HPDE6-E6E7 (cell line): ENCODE data around the gene HOXC5.
A peak's percentile ranks its signal among the peaks of the same experiment; 100 is the strongest.

ENCODE experiments used
- DNase-seq: peaks from one replicate; pipeline ENCODE4 v3.0.0; 2011; ENCODE audit warnings: missing footprints; ENCODE audit errors: extremely low spot score

Gene HOXC5

GRCh38 chr12:53995378-53996239 lies 37.2 kb upstream of the HOXC5 start:
- no peak for DNase-seq

DNA sequence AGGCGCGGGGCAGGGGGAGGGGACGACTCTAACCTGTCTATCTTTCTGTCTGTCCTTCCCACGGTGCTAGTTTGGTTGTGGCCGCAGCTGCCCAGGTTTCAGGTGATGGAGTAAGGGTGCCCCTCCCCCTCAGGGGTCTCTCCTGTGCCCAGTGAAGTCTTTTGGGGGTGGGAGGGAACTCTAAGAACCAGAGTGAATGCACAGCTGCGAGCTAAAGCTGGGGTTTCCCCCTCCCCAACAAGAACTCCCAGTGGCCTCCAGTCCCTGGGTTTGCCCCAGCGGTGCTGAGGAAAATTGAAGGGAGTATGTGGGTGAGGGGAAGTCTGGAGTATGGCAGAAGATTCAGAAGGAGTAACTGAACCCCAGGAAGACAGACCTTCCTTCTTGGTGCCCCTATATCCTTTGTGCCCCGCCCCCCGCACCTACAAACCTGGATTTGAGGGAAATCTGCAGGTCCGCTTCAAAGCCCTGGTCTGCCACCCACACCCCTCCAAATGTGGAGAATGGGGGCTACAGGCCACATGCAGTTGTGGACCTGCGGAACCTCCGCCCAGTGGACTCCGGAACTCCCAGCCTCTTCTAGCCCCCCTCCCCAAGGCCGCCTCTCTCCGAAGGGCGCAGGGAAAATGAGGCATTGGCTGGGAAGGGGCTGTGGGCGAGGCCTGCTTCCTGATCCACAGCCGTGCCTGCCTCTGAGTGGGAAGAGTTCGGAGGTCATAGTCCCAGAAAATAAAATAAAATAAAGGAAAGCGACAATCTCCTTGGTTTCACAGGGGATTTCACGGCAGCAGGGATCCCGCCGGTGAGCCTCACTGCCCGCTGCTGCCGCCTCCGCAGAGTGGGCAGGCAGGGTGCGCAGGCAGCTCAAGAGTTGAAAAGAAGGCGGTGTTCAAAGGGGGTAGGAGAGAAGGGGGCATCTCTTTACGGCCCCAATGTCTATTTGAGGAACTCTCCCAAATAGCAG lies 36.3 kb upstream of the HOXC5 start:
- no peak for DNase-seq

- no peak for DNase-seq
These were observed 35.4 kb upstream of the HOXC5 start for GRCh38 chr12:53997204-53998109.

DNA sequence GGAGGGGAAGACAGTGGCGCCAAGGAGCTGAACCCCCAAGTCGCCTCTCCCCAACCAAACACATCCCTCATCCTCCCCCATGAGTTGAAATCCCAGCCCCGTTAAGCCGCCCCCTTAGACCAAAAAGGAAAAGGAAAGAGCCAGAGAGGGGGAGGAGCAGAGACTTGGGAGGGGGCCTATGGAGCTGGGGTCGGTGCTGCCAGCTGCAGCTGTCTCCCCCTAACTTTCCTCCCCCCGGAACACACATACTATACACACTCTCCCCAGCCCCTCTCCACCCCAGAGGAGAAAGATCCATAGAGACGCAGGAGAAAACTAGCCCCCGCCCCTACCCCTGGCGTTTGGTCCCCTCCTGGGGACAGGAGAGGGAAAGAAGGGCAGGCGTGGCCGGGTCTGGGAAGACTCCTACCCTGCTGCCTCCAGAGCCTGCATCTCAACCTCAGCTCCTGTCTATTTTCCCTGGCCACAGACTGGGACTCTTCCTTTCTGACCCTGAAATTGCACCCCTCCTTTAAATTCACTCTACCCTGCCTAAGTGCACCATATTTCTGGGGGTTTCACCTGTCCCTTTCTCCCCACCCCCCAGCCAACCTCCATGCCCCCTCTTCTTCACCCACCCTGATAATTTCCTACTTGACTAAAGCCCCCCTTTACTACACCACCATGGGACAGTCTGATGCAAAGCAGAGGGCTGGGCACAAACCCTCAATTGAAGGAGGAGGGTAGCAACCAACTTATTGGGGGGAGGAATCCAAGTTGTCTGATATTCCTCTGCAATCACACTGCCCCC lies 34.5 kb upstream of the HOXC5 start:
- no peak for DNase-seq

DNA sequence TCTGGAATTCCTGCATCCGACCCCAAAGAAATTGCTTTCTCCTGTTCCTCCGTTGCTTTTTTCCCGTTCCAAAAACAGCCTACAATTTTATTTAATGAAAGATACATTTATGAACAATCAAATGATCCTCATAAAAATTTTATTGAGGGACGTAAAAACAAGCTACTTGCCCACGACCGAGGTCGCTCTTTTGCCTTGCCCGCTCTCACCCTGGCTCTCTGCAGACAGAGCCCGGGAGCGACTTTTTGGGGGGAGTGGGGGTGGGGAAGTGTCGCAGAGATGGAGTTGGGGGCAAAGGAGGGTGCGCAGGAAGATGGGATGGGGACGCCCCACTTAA lies 34.0 kb upstream of the HOXC5 start:
- no peak for DNase-seq

DNA sequence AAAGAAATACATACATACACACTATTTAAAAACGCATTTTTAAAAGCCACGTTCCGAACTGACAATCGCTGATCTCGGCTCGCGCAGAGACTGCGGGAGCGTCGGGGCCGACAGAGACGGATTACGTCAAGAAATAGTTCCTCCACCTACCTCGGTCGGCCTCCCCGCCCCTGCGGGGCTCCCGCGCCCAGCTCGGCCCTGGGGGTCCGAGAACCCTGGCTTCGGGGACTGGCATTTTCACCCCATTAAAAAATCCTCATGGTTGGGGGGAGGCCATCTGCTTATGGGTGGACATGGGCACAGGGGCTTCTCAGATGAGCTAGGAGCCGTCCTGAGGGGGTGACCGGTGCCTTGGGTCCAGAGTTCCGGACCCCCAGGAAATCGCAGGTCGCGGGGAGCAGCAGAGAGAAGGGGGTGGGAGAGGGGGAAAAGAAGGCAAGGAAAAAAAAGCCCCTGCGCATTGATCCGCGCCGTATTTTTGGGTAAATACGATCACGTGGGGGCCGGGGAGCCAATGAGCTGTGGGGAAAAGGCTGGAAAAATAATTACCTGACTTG lies 33.2 kb upstream of the HOXC5 start:
- no peak for DNase-seq

DNA sequence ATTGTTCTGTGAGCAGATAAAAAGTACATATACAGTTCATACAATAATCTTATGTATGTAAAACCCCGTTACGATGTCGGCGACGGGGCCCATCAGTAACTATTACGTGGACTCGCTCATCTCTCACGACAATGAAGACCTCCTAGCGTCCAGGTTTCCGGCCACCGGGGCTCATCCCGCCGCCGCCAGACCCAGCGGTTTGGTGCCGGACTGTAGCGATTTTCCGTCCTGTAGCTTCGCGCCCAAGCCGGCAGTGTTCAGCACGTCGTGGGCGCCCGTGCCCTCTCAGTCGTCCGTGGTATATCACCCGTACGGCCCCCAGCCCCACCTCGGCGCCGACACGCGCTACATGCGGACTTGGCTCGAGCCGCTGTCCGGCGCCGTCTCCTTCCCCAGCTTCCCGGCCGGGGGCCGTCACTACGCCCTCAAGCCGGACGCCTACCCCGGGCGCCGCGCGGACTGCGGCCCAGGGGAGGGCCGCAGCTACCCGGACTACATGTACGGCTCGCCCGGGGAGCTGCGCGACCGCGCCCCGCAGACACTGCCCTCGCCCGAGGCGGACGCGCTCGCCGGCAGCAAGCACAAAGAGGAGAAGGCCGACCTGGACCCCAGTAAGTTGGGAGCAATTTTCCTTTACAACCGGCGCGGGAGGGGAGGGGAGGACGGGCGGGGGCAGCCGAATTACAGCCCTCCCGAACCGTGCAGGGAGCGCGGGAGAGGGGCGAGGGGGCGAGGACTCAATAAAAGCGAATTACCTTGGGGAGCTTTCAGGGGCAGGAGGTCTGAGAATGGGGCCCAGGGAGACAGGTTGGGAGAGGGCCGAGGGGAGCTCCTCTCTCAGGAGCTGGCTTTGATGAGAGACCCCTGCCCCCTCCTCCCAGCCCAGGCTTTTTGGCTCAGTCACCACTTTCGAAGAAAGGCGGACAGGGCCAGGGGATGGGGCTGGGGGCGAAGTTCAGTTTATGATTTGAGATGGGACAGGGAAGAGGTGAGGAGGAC lies 32.4 kb upstream of the HOXC5 start, which contains the start of gene HOXC9:
HOXC9 (plus strand) TSS at position 46 of the 999 bp plus-strand sequence; CDS start at position 74, 28 bp downstream.
- no peak for DNase-seq

DNA sequence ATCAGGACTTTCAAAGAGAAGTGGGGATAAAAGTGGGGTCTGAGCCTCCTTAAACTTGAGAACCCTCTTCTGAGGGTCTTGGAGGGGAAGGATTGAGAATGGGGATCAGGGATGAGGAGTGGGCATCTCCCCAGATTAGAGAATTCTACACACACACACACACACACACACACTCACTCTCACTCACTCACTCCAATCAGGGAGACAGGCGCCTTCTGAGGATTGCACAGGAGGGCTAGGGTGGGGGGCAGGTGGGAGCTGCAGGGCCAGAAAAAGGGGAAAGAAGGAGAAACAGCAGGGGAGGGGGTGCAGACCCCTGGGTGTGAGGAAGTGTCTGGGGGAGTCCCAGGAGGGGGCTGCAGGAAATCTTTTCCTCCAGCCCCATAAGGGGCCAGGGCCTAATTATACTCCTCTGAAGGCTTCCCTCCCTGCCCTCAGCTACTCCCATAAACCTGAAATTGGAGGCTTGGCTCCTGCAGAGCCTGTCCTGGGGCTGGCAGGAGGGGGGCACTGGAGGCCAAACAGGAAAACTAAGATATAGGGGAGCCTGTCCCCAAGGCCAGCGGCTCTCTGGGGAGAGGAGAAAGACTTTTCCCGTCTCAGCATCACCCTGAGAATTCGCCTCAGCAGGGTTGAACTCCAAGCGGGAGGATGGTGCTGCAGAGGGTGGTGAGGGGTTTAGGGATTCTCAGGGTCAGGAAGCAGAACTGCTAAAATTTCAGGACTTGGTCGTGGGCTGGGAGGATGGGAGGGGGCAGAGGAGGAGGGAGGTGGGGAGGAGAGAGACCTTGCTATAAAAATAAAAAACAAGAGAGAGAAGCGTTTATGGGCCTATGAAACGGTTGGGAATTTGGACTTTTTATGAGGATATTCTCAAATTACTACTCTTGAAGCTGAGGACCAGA lies 31.3 kb upstream of the HOXC5 start:
- DNase-seq, result no peak

GRCh38 chr12:54002278-54002914 lies 30.5 kb upstream of the HOXC5 start:
- no peak for DNase-seq

GRCh38 chr12:54002915-54003389 lies 29.9 kb upstream of the HOXC5 start:
- DNase-seq, result no peak

- no peak for DNase-seq
These were observed 29.2 kb upstream of the HOXC5 start for GRCh38 chr12:54003625-54004024.

DNA sequence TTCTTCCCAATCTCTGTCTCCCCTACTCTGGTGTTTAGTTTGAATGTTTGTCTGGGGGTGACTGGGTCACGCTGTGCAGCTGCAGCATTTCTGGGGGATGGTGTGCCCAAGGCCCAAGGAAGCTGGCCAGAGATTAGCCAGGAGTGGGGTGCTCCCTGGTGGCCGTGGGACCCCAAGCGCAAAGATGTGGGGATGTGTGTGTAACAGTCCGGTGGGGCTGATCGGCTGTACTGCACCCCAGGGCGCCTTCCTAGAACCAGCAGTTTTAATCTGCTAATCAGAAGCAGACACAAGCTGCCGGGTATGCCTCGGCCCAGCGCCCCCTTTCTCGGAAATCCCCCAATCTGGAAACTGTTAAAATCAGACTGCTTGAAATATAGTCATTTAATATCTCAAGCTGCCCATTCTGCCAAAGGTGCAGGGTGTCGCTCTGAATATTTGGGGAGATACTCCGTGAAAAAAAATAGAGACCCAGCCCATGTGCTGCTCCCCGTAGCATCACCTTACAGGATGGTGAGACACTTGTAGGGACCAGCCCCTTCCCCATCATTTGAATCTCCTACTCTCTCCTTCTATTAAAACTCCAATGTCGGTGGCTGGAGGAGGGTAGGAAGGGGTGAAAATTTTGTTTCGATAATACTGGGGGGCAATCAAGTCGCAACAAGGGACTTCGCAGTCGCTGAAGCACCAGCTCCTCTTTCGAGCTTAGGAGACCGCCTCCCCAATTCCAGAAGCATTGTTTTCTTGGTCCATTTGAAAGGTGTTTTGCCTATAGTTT lies 28.6 kb upstream of the HOXC5 start:
- DNase-seq, result no peak

DNA sequence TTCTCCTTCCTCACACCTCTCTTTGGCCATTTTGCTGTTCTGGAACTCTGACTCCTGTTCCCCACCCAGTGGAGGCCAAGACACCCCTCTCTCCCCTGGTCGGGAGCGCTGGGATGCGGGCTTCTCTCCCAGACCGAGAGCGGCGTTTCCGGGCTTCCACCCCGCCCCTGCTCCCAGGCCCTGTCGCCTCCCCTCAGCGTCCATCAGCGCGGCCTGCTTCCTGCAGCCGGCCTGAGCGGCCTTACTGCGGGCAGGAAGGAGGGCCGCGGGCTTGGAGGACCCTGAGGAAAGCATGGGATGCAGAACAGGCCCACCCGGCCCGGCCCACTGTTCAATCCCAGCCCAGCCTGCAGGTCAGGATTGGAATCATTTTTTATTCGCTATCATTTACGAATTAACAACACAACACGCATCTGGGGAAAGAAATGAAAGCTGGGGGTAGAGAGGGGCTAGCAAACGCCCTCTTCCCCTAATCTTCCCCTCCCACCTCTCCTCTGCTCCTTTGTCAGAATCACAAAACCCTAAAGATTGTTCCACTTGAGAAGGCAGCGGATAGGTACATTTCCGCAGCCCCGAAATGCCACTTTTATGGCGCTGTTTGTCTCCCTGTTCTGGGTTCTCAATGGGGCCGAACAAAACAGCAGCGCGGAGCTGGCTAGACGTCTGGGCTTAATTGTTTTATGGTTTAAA lies 27.9 kb upstream of the HOXC5 start:
- no peak for DNase-seq

GRCh38 chr12:54005531-54005852 lies 27.4 kb upstream of the HOXC5 start:
- DNase-seq, result no peak

DNA sequence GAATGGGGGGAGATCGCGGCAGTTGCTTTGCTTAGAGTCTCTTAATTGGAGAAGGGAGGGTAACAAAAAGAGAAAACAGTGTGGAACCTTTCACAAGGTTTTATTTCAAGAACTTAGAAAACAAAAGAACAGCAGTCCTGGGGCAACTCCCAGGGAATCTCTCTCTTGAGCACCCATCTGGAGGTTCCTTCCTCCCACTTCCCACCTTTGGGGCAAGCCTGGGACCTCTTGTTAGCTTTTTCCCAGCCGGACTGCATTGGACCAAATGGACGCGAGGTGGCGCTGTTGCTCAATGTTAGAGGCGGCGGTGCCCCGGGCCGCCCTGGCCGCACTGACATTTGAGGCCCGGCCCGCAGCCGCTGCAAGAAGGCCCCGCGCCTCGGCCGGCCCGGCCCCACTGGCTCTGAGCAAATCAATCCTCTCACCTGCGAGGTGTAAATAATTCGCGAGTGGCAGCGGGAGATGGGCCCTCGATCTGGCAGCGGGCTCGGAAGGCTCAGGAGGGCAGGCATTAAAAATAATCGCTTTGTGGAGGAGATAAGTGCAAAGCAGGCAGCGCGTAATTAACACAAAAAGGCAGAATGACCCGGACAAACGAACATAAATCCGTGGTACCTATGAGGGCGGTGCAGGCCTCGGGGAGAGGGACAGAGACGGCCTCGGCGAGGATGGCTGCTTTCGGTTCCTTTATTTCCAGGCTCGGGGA lies 26.8 kb upstream of the HOXC5 start:
- DNase-seq, result peak; percentile 70
